HL-60 (cell line): ENCODE measurements around the gene CFTR.

Source experiments
- CTCF ChIP-seq: IDR thresholded peaks from one replicate; pipeline ENCODE4 v1.5.1; 2011; ENCODE audit warnings: low read length, control low read depth, inconsistent platforms; ENCODE audit not compliant: insufficient read depth
- GABPA ChIP-seq: IDR thresholded peaks from 2 replicates; pipeline ENCODE4 v1.6.1; 2012; ENCODE audit warnings: low read depth
- REST ChIP-seq: IDR thresholded peaks from 2 replicates; pipeline ENCODE4 v1.6.1; 2012; ENCODE audit warnings: low read depth; ENCODE audit not compliant: insufficient replicate concordance

DNA sequence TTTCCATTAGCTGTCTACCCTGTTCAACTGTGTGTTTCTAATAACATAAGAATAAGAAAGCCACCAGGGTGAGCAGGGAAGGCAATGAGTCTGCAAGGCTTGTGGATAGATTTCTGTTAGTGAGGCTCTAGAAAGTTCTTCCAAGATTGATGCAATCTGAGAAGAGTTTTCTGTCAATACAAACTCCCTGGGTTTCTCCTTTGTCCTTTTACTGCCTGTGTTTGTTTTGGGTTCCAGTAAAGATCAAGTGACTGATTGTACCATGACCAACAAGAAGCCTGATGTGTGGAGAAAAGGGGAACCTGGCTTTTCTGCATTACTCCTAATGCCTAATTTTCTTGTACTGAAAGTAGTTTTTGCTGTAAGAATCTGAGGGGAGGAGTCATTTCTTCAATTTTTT, 139.9 kb downstream of the CFTR start:
- TF ChIP-seq CTCF (no peak), REST (no peak), GABPA (no peak)
